GM12878 (cell line): Measurements from ENCODE around the gene TPT1. TPM values are rescaled to one million over a fixed set of nuclear protein-coding genes. Genes with fewer than 3 reads are reported as not detected.

Experiments
- ASH2L ChIP-seq: fragments of 300-600, 200-600 bp; sonication (generic); IDR thresholded peaks from 2 replicates; pipeline ENCODE4 v1.6.1; 2017; ENCODE audit warnings: low read depth, mild to moderate bottlenecking, borderline replicate concordance
- BACH1 ChIP-seq: fragments of 450-650 bp; IDR thresholded peaks from 2 replicates; pipeline ENCODE4 v1.6.1; 2017; ENCODE audit warnings: mild to moderate bottlenecking, borderline replicate concordance
- BCL11A ChIP-seq: IDR thresholded peaks from 2 replicates; pipeline ENCODE4 v1.6.1; 2011; ENCODE audit warnings: low read depth, low read length
- CBFB ChIP-seq: IDR thresholded peaks from 2 replicates; pipeline ENCODE4 v1.6.1; 2016; ENCODE audit warnings: antibody characterized with exemption, low read depth
- CBX3 ChIP-seq: fragments of 200-600 bp; sonication (generic); IDR thresholded peaks from 2 replicates; pipeline ENCODE4 v1.6.1; 2016; ENCODE audit warnings: low read depth, borderline replicate concordance
- CEBPZ ChIP-seq: fragments of 150-350 bp; IDR thresholded peaks from 2 replicates; pipeline ENCODE4 v1.6.1; 2016; ENCODE audit warnings: low read depth, low read length
- E2F4 ChIP-seq: IDR thresholded peaks from 2 replicates; pipeline ENCODE4 v1.6.1; 2012; ENCODE audit warnings: low read depth, low read length, improper control_type of control experiment
- ESRRA ChIP-seq: IDR thresholded peaks from 2 replicates; pipeline ENCODE4 v1.6.1; 2012; ENCODE audit warnings: mild to moderate bottlenecking, low read length, improper control_type of control experiment
- FOXM1 ChIP-seq: IDR thresholded peaks from 2 replicates; pipeline ENCODE4 v1.6.1; 2012; ENCODE audit warnings: low read depth, mild to moderate bottlenecking, inconsistent platforms, low read length, moderate library complexity
- IKZF1 ChIP-seq: fragments of 450-650 bp; conservative IDR thresholded peaks from 2 replicates; pipeline ENCODE4 v1.6.1; 2017; ENCODE audit warnings: antibody characterized with exemption, mild to moderate bottlenecking
- KLF5 ChIP-seq: fragments of 450-650 bp; IDR thresholded peaks from 2 replicates; pipeline ENCODE4 v1.6.1; 2014; ENCODE audit warnings: mild to moderate bottlenecking; ENCODE audit not compliant: partially characterized antibody
- MEF2A ChIP-seq: IDR thresholded peaks from 2 replicates; pipeline ENCODE4 v1.6.1; 2011; ENCODE audit warnings: low read depth, mild to moderate bottlenecking, low read length, moderate library complexity; ENCODE audit not compliant: insufficient read depth
- MEF2B ChIP-seq: fragments of 450-650 bp; IDR thresholded peaks from 2 replicates; pipeline ENCODE4 v1.6.1; 2018; ENCODE audit warnings: mild to moderate bottlenecking, moderate library complexity; ENCODE audit not compliant: partially characterized antibody, poor library complexity, severe bottlenecking
- MYB ChIP-seq: fragments of 150-350 bp; IDR thresholded peaks from 2 replicates; pipeline ENCODE4 v1.6.1; 2014; ENCODE audit warnings: mild to moderate bottlenecking, low read depth, low read length, borderline replicate concordance
- MYC ChIP-seq: IDR thresholded peaks from 2 replicates; pipeline ENCODE4 v1.6.1; 2011; ENCODE audit warnings: mild to moderate bottlenecking, low read length, moderate library complexity, inconsistent platforms; ENCODE audit not compliant: insufficient read depth, insufficient replicate concordance, insufficient read length, severe bottlenecking
- NFXL1 ChIP-seq: fragments of 450-650 bp; IDR thresholded peaks from 2 replicates; pipeline ENCODE4 v1.6.1; 2017; ENCODE audit warnings: antibody characterized with exemption, mild to moderate bottlenecking, borderline replicate concordance
- NR2F1 ChIP-seq: fragments of 450-650 bp; conservative IDR thresholded peaks from 2 replicates; pipeline ENCODE4 v1.6.1; 2017; ENCODE audit warnings: mild to moderate bottlenecking
- PAX8 ChIP-seq: fragments of 450-650 bp; IDR thresholded peaks from 2 replicates; pipeline ENCODE4 v1.6.1; 2017; ENCODE audit warnings: mild to moderate bottlenecking, moderate library complexity
- PML ChIP-seq: IDR thresholded peaks from 2 replicates; pipeline ENCODE4 v1.6.1; 2012; ENCODE audit warnings: low read length, inconsistent platforms
- POLR2A ChIP-seq: IDR thresholded peaks from 2 replicates; pipeline ENCODE4 v1.6.1; 2011; ENCODE audit warnings: low read depth, mild to moderate bottlenecking, low read length
- RAD21 ChIP-seq: IDR thresholded peaks from 2 replicates; pipeline ENCODE4 v1.6.1; 2011; ENCODE audit warnings: mild to moderate bottlenecking, low read depth, low read length, moderate library complexity; ENCODE audit not compliant: insufficient read depth
- SIN3A ChIP-seq: IDR thresholded peaks from 2 replicates; pipeline ENCODE4 v1.6.1; 2012; ENCODE audit warnings: low read depth, low read length, improper control_type of control experiment
- SREBF1 ChIP-seq: IDR thresholded peaks from 2 replicates; pipeline ENCODE4 v1.6.1; 2012; ENCODE audit warnings: mild to moderate bottlenecking, low read length
- STAT3 ChIP-seq: IDR thresholded peaks from 2 replicates; pipeline ENCODE4 v1.6.1; 2011; ENCODE audit warnings: low read depth, low read length, improper control_type of control experiment
- SUPT20H ChIP-seq: IDR thresholded peaks from 2 replicates; pipeline ENCODE4 v1.6.1; 2011; ENCODE audit warnings: low read depth, mild to moderate bottlenecking, low read length, moderate library complexity, borderline replicate concordance; ENCODE audit not compliant: control insufficient read depth
- TBL1XR1 ChIP-seq: IDR thresholded peaks from 2 replicates; pipeline ENCODE4 v1.6.1; 2012; ENCODE audit warnings: low read depth, low read length, improper control_type of control experiment
- YBX1 ChIP-seq: fragments of 450-650 bp; IDR thresholded peaks from 2 replicates; pipeline ENCODE4 v1.6.1; 2016; ENCODE audit warnings: antibody characterized with exemption
- ZNF207 ChIP-seq: fragments of 450-650 bp; IDR thresholded peaks from 2 replicates; pipeline ENCODE4 v1.6.1; 2014; ENCODE audit warnings: antibody characterized with exemption, mild to moderate bottlenecking, borderline replicate concordance
- ZNF217 ChIP-seq: fragments of 450-650 bp; IDR thresholded peaks from 2 replicates; pipeline ENCODE4 v1.6.1; 2017; ENCODE audit warnings: antibody characterized with exemption, mild to moderate bottlenecking
- polyA plus RNA-seq, 11 experiments: library from polyadenylated mRNA; depleted of rRNA in 4 of 11; unstranded in 6 of 11; stranded (reverse) in 5 of 11; fragments of >200 nt; fragmentation: Nextera tagmentation in 4 of 11; fragmentation: Illumina TruSeq in 1 of 11; extraction: Ambion mirVana in 4 of 11; extraction: Trizol in 1 of 11; gene quantifications; 1 replicate in 1 of 11; 2 replicates in 10 of 11; pipeline versions ENCODE4 v1.2.1 to v1.2.3, GENCODE V29; 2011 to 2016; ENCODE audit warnings: inconsistent platforms in 2 of 11, missing spikeins in 2 of 11, low read depth in 1 of 11
- total RNA-seq, 4 experiments: library from RNA; depleted of rRNA in 3 of 4; stranded (reverse); fragments of >200 nt in 3 of 4; fragmentation: Illumina TruSeq in 1 of 4; extraction: Trizol in 1 of 4; gene quantifications; 2 replicates each; pipeline versions ENCODE4 v1.2.1 to v1.2.3, GENCODE V29; 2013 to 2021

Gene TPT1
- total and polyA plus RNA-seq, 10 of the 15 experiments (the other 5 are each of a cell fraction or from before 2014, with no cell fraction given): 1,038 to 5,925 (median 2,336) TPM

GRCh38 chr13:45341034-45341798 lies at the start of gene TPT1 (continued):
- no peak for TF ChIP-seq CEBPZ
- peak; percentile 23; the same call in 1 of the 2 replicates for TF ChIP-seq NR2F1
- TF ChIP-seq MYC: peak; percentile 33
- peak; percentile 97 for TF ChIP-seq PML
- TF ChIP-seq RAD21: no peak
- no peak for TF ChIP-seq KLF5
- TF ChIP-seq FOXM1: no peak
- TF ChIP-seq BACH1: no peak; the same call in 1 of the 2 replicates
- TF ChIP-seq POLR2A: peak; percentile 99
- TF ChIP-seq MEF2A: no peak
- TF ChIP-seq TBL1XR1: no peak
- no peak for TF ChIP-seq SUPT20H
- no peak; the same call in 1 of the 2 replicates for TF ChIP-seq SIN3A
- TF ChIP-seq BCL11A: no peak; the same call in 1 of the 2 replicates
- TF ChIP-seq ASH2L: 0 out of 2 replicates have a peak, but pooled peaks have one; percentile 39
- TF ChIP-seq CBFB: peak; percentile 63; the same call in 1 of the 2 replicates
- no peak for TF ChIP-seq PAX8
- TF ChIP-seq E2F4: 0 out of 2 replicates have a peak, but pooled peaks have one; percentile 13
- no peak for TF ChIP-seq YBX1
- TF ChIP-seq STAT3: no peak
- TF ChIP-seq MEF2B: no peak
- no peak for TF ChIP-seq ZNF207
- no peak for TF ChIP-seq MYB
- no peak for TF ChIP-seq ZNF217
- no peak for TF ChIP-seq SREBF1
- no peak for TF ChIP-seq NFXL1
- TF ChIP-seq IKZF1: peak; percentile 75
- TF ChIP-seq CBX3: no peak
- TF ChIP-seq ESRRA: peak; percentile 75
